ENCODE measurements around the gene PDE4B. TPM values are rescaled to one million over a fixed set of nuclear protein-coding genes. Genes with fewer than 3 reads are reported as not detected.

The PDE4B gene
- polyA plus RNA-seq, 1 donor (not counting 4 experiments of a cell fraction or from before 2014, with no cell fraction given), result 0.29 TPM

- Histone ChIP-seq H3K4me2 (ENCODE audit: control insufficient read depth, extremely low read depth, insufficient read depth, low read depth, low read length) (no peak overlapping the region), H2AFZ (ENCODE audit: control insufficient read depth, low read length) (no peak overlapping the region), H3K9ac (ENCODE audit: control insufficient read depth, extremely low read depth, insufficient read depth, low read length) (no peak overlapping the region), H4K20me1 (ENCODE audit: control insufficient read depth, extremely low read depth, insufficient read depth, low read length) (no peaks in the 10 kb centered on the region), H3K27me3 (ENCODE audit: control insufficient read depth, extremely low read depth, insufficient read depth, low read length) (no peaks in the 10 kb centered on the region), H3K27ac (ENCODE audit: control insufficient read depth, insufficient read depth, low read length) (no peak overlapping the region), H3K4me1 (ENCODE audit: control insufficient read depth, extremely low read depth, insufficient read depth, low read length) (no peaks in the 10 kb centered on the region), H3K4me3 (ENCODE audit: control insufficient read depth in 2 of 3, extremely low read depth in 1 of 3, insufficient read depth in 2 of 3, low read depth in 1 of 3, low read length in 3 of 3) (no peak overlapping the region), H3K9me3 (ENCODE audit: control insufficient read depth, low read depth, low read length) (no peaks in the 10 kb centered on the region), H3K79me2 (ENCODE audit: control insufficient read depth, insufficient read depth, low read length) (no peaks in the 10 kb centered on the region), H3K36me3 (ENCODE audit: control insufficient read depth in 2 of 2, extremely low read depth in 1 of 2, insufficient read depth in 2 of 2, low read length in 2 of 2) (no peaks in the 10 kb centered on the region), H3K9me1 (ENCODE audit: control insufficient read depth, extremely low read depth, insufficient read depth, low read length) (no peaks in the 10 kb centered on the region)
- FAIRE-seq, result no peak
- dilution Hi-C loops (cut with MboI; ENCODE audit: extremely low pct_ligation_motif_present, low sequenced_read_pairs), result no loop called here
- TF ChIP-seq EZH2 (IDR thresholded peaks at IDR 0.05; ENCODE audit: low read length) (no peak), CTCF (optimal IDR thresholded peaks at IDR 0.05 in 1 of 3, IDR thresholded peaks at IDR 0.05 in 1 of 3, conservative IDR thresholded peaks at IDR 0.05 in 1 of 3; ENCODE audit: extremely low read depth in 1 of 3, insufficient read depth in 2 of 3, low read length in 3 of 3) (no peak)
- DNase-seq (ENCODE audit: low read depth, low spot score), result no peak
These were observed 40.7 kb upstream of the PDE4B start for GRCh38 chr1:65751961-65752360.

GRCh38 chr1:65756616-65757015, 36.1 kb upstream of the PDE4B start:
- no peak overlapping the region for H2AFZ ChIP-seq (ENCODE audit: control insufficient read depth, low read length)
- no peaks in the 10 kb centered on the region for H3K36me3 ChIP-seq (ENCODE audit: control insufficient read depth in 2 of 2, extremely low read depth in 1 of 2, insufficient read depth in 2 of 2, low read length in 2 of 2)
- DNase-seq (ENCODE audit: low read depth, low spot score) (no peak), FAIRE-seq (no peak)
- no peaks in the 10 kb centered on the region for H3K9me3 ChIP-seq (ENCODE audit: control insufficient read depth, low read depth, low read length)
- H3K9me1 ChIP-seq (ENCODE audit: control insufficient read depth, extremely low read depth, insufficient read depth, low read length), result no peaks in the 10 kb centered on the region
- no peak overlapping the region for H3K4me3 ChIP-seq (ENCODE audit: control insufficient read depth in 2 of 3, extremely low read depth in 1 of 3, insufficient read depth in 2 of 3, low read depth in 1 of 3, low read length in 3 of 3)
- dilution Hi-C loops (cut with MboI; ENCODE audit: extremely low pct_ligation_motif_present, low sequenced_read_pairs), result no loop called here
- TF ChIP-seq EZH2 (IDR thresholded peaks at IDR 0.05; ENCODE audit: low read length) (no peak), CTCF (optimal IDR thresholded peaks at IDR 0.05 in 1 of 3, IDR thresholded peaks at IDR 0.05 in 1 of 3, conservative IDR thresholded peaks at IDR 0.05 in 1 of 3; ENCODE audit: extremely low read depth in 1 of 3, insufficient read depth in 2 of 3, low read length in 3 of 3) (no peak)
- H3K27ac ChIP-seq (ENCODE audit: control insufficient read depth, insufficient read depth, low read length), result no peak overlapping the region
- no peak overlapping the region for H3K9ac ChIP-seq (ENCODE audit: control insufficient read depth, extremely low read depth, insufficient read depth, low read length)
- H4K20me1 ChIP-seq (ENCODE audit: control insufficient read depth, extremely low read depth, insufficient read depth, low read length), result no peaks in the 10 kb centered on the region
- no peak overlapping the region for H3K4me2 ChIP-seq (ENCODE audit: control insufficient read depth, extremely low read depth, insufficient read depth, low read depth, low read length)
- H3K79me2 ChIP-seq (ENCODE audit: control insufficient read depth, insufficient read depth, low read length), result no peaks in the 10 kb centered on the region
- H3K27me3 ChIP-seq (ENCODE audit: control insufficient read depth, extremely low read depth, insufficient read depth, low read length), result no peaks in the 10 kb centered on the region
- H3K4me1 ChIP-seq (ENCODE audit: control insufficient read depth, extremely low read depth, insufficient read depth, low read length), result no peaks in the 10 kb centered on the region

All from keratinocyte (primary cell).